ENCODE measurements around the gene RIPK3.
"Not testable (repeated sequence)": the region's sequence is repeated elsewhere in the genome, so short reads cannot be mapped to it uniquely, and the experiment has no call there.

RIPK3 gene

GRCh38 chr14:24377126-24377525 lies 37.3 kb upstream of the RIPK3 start:
- no peak overlapping the region for H3K4me3 ChIP-seq (ENCODE audit: low read depth, low read length)
- no peak for DNase-seq (ENCODE audit: low read depth)
- TF ChIP-seq, protein P1, sequence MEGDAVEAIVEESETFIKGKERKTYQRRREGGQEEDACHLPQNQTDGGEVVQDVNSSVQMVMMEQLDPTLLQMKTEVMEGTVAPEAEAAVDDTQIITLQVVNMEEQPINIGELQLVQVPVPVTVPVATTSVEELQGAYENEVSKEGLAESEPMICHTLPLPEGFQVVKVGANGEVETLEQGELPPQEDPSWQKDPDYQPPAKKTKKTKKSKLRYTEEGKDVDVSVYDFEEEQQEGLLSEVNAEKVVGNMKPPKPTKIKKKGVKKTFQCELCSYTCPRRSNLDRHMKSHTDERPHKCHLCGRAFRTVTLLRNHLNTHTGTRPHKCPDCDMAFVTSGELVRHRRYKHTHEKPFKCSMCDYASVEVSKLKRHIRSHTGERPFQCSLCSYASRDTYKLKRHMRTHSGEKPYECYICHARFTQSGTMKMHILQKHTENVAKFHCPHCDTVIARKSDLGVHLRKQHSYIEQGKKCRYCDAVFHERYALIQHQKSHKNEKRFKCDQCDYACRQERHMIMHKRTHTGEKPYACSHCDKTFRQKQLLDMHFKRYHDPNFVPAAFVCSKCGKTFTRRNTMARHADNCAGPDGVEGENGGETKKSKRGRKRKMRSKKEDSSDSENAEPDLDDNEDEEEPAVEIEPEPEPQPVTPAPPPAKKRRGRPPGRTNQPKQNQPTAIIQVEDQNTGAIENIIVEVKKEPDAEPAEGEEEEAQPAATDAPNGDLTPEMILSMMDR (IDR thresholded peaks at IDR 0.05; ENCODE audit: low read depth, low read length, missing control alignments) = no peak

- TF ChIP-seq, protein P1 (IDR thresholded peaks at IDR 0.05; ENCODE audit: low read depth, low read length, missing control alignments) = no peak
Observed at GRCh38 chr14:24376448-24377070, 36.8 kb upstream of the RIPK3 start.

GRCh38 chr14:24372701-24373416 lies 33.1 kb upstream of the RIPK3 start:
- TF ChIP-seq, protein P1 (IDR thresholded peaks at IDR 0.05; ENCODE audit: low read depth, low read length, missing control alignments) = no peak
- DNase-seq (ENCODE audit: low read depth) = no peak
- H3K4me3 ChIP-seq (ENCODE audit: low read depth, low read length) = no peak overlapping the region

More at GRCh38 chr14:24376448-24377070, 36.8 kb upstream of the RIPK3 start:
- no peak overlapping the region for H3K4me3 ChIP-seq (ENCODE audit: low read depth, low read length)
- DNase-seq (ENCODE audit: low read depth) = no peak

GRCh38 chr14:24371605-24372004 lies 31.8 kb upstream of the RIPK3 start:
- H3K4me3 ChIP-seq (ENCODE audit: low read depth, low read length); DNase-seq (ENCODE audit: low read depth): not testable (repeated sequence)

- no peak for DNase-seq (ENCODE audit: low read depth)
- TF ChIP-seq, protein P1 (IDR thresholded peaks at IDR 0.05; ENCODE audit: low read depth, low read length, missing control alignments) = no peak
- no peak overlapping the region for H3K4me3 ChIP-seq (ENCODE audit: low read depth, low read length)
Observed at GRCh38 chr14:24370748-24371147, 31.0 kb upstream of the RIPK3 start.

DNA sequence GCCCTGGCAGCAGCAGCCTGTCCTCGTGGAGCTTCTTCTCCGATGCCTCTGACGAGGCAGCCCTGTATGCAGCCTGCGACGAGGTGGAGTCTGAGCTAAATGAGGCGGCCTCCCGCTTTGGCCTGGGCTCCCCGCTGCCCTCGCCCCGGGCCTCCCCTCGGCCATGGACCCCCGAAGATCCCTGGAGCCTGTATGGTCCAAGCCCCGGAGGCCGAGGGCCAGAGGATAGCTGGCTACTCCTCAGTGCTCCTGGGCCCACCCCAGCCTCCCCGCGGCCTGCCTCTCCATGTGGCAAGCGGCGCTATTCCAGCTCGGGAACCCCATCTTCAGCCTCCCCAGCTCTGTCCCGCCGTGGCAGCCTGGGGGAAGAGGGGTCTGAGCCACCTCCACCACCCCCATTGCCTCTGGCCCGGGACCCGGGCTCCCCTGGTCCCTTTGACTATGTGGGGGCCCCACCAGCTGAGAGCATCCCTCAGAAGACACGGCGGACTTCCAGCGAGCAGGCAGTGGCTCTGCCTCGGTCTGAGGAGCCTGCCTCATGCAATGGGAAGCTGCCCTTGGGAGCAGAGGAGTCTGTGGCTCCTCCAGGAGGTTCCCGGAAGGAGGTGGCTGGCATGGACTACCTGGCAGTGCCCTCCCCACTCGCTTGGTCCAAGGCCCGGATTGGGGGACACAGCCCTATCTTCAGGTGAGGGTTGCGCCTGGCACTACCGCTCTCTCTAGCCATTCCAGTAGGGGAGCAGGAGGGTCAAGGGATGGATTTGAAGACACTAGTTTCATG lies 30.3 kb upstream of the RIPK3 start:
- DNase-seq (ENCODE audit: low read depth) = no peak
- no peak overlapping the region for H3K4me3 ChIP-seq (ENCODE audit: low read depth, low read length)
- TF ChIP-seq, protein P1 (IDR thresholded peaks at IDR 0.05; ENCODE audit: low read depth, low read length, missing control alignments) = no peak

GRCh38 chr14:24369463-24369862 lies 29.7 kb upstream of the RIPK3 start:
- H3K4me3 ChIP-seq (ENCODE audit: low read depth, low read length) = no peak overlapping the region
- TF ChIP-seq, protein P1 (IDR thresholded peaks at IDR 0.05; ENCODE audit: low read depth, low read length, missing control alignments) = no peak
- DNase-seq (ENCODE audit: low read depth) = no peak

Measured in GM12864 (cell line).